Tibial nerve (tissue), 3 donors: ENCODE data around the gene RTBDN.

Experiments
- POLR2A ChIP-seq, 2 donors: fragments of 450-650 bp; IDR thresholded peaks; one replicate each; pipeline ENCODE4 v1.6.1; 2017; ENCODE audit warnings: antibody characterized with exemption in 2 of 2, mild to moderate bottlenecking in 2 of 2, moderate library complexity in 2 of 2
- TF ChIP-seq, protein P1 (sequence below), 5 experiments: fragments of 200-600 bp in 3 of 5; fragments of 450-650 bp in 2 of 5; sonication (generic) in 3 of 5; IDR thresholded peaks; one replicate each; pipeline ENCODE4 v1.5.1; 2016 to 2019; ENCODE audit warnings: antibody characterized with exemption in 5 of 5, mild to moderate bottlenecking in 3 of 5, moderate library complexity in 2 of 5

GRCh38 chr19:12880551-12881171 lies 46.3 kb upstream of the RTBDN start:
- TF ChIP-seq, protein P1, sequence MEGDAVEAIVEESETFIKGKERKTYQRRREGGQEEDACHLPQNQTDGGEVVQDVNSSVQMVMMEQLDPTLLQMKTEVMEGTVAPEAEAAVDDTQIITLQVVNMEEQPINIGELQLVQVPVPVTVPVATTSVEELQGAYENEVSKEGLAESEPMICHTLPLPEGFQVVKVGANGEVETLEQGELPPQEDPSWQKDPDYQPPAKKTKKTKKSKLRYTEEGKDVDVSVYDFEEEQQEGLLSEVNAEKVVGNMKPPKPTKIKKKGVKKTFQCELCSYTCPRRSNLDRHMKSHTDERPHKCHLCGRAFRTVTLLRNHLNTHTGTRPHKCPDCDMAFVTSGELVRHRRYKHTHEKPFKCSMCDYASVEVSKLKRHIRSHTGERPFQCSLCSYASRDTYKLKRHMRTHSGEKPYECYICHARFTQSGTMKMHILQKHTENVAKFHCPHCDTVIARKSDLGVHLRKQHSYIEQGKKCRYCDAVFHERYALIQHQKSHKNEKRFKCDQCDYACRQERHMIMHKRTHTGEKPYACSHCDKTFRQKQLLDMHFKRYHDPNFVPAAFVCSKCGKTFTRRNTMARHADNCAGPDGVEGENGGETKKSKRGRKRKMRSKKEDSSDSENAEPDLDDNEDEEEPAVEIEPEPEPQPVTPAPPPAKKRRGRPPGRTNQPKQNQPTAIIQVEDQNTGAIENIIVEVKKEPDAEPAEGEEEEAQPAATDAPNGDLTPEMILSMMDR (IDR thresholded peaks at IDR 0.05) = no peak
- TF ChIP-seq POLR2A (IDR thresholded peaks at IDR 0.05) = no peak
